Stimulated activated CD8-positive, alpha-beta memory T cell treated with anti-CD3 and anti-CD28 coated beads, Interleukin-15, amount 100 ng/mL, for 4 hours (primary cell): ENCODE measurements around the gene STOML1.
"Not testable (repeated sequence)": the region's sequence is repeated elsewhere in the genome, so short reads cannot be mapped to it uniquely, and the experiment has no call there.

Experiments
- DNase-seq, 2 donors: peaks; one replicate each; pipeline ENCODE4 v3.0.0-alpha.2; 2020; ENCODE audit warnings: low read depth in 2 of 2

STOML1 gene

GRCh38 chr15:73946046-73946721, 45.9 kb downstream of the STOML1 start:
- DNase-seq: no peak

- DNase-seq: no peak
Measured at GRCh38 chr15:73945130-73945508, 47.0 kb downstream of the STOML1 start.

DNA sequence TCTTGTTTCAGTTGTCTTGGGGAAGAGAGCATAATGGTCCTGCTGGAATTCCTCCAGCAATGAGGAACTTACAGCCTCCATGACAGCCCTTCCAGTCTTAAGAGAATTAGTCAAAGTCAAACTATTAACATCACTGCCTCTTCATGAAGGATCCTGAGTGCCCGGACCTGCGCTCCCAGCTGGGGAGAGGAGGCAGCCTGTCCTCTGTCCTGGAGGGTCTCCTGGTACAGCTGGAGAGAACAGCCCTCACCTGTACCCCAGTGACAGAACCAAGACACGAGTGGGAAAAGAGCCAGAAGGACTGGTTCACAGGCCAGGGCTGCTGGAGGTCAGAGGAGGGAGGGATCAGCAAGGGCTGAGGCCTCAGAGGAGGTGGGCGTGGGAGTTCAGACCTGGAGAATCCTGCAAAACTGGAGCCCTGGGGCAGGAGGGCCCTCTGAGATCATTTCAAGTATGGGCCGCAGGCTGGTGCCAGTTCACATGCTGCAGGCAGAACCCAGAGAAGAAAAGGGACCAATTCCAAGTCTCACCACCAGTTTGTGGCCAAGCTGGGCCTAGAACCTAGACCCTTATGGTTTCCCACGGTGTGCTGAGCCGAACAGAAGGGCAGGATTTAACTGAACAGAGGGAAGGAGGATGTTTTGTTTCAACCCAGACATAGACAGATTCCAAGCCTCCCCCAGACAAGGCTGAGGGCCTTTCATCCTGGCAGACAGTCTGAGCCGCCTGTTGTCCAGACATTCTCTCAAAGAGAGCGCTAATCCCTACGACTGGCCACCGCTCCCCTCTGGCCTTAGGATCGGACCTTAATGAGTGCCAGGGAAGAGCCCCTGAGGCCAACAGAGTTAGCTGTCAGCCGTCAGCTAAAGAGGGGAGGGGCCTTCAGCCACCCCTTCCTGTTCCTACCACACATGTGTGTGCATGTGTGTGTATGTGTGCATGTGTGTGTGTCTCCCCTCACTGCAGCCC, 47.6 kb downstream of the STOML1 start:
- no peak for DNase-seq

GRCh38 chr15:73942751-73943270, 49.3 kb downstream of the STOML1 start:
- no peak for DNase-seq

GRCh38 chr15:73941871-73942635, 50.0 kb downstream of the STOML1 start:
- no peak for DNase-seq

DNA sequence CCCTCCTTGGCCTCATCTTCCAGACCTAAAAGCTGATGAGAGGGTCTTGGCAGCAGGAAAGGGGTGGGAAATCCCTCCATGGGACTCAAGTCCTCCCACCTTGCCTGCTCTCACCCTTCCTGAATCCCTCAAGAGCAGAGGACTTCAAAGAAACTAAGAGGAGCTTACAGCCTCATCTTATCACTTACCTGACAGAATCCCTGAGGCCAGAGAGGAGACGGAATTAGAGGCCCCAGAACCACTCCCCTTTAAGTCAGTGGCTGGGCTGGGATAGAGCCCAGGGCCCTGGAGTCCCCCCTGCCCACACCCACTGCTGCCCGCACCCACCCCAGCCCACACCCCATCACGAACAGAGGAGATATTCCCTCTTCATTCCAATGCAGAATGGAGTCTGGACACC, 50.6 kb downstream of the STOML1 start:
- no peak for DNase-seq

GRCh38 chr15:73941044-73941443, 51.1 kb downstream of the STOML1 start:
- no peak for DNase-seq

DNA sequence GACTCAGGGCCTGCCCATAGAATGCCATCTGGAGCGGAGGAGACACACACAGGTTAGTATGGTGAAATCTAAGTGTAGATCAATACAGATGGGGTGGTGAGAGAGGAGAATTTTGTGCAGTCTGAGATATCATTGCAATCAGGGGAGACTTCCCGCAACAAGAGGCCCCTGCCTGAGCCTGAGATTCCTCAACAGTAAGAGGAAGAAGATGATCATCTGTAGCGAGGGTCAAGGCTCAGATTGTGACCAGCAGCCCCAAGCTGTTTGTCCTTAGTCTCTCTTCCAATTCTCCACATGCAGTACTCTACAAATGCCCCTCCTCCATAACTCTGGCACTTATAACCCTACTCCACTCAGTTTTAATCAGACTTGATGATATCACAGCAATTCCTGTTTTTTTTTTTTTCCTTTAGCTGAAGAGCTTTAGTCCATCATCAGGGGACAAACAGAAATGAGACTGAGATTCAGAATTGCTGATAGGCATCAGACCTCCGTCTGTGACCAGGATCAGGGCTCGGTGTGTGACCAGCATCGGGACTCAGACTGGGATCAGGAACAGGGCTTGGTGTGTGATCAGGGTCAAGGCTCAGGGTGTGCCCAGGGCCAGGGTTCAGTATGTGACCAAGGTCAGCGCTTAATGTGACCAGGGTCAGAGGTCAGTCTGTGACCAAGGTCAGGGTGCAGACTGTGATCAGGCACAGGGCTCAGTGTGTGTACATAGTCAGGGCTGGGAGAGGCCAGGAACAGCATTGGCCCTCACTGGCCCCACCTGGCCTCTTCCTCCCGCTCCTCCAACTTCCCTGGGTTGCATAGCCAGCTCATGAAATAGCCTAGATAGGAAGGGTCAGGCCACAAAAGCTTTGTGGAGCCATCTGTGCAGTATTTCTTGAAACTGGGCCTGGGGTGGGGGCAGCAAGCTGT, 51.8 kb downstream of the STOML1 start:
- no peak for DNase-seq

- DNase-seq: no peak
Measured at GRCh38 chr15:73939138-73939537, 53.0 kb downstream of the STOML1 start.

DNA sequence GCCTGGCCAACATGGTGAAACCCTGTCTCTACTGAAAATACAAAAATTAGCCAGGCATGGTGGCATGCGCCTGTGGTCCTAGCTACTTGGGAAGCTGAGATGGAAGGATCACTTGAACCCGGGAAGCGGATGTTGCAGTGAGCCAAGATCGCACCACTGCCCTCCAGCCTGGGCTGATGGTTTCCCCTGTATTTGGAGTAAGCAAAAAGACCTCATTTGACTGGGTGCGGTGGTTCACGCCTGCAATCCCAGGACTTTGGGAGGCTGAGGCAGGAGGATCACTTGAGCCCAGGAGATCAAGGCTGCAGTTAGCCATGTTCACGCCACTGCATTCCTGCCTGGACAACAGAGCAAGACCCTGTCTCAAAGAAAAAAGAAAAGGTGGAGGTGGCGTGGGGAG, 53.6 kb downstream of the STOML1 start:
- not testable (repeated sequence) for DNase-seq

DNA sequence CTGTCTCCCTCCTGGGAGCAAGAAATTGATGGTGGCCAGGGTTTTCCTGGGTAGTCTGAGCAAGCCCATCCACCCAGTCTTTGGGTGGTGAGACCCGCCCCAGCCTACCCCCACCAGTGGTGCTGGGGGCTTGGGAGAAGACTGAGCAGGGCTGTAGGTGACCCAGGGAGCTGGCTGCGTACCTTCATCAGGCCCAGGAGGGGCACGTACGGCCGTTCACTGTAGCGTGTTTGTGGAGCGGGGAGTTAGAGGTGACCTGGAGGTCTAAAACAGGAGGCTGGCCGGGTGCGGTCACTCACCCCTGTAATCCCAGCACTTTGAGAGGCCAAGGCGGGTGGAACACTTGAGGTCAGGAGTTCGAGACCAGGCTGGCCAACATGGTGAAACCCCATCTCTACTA, 54.4 kb downstream of the STOML1 start:
- DNase-seq: no peak

DNA sequence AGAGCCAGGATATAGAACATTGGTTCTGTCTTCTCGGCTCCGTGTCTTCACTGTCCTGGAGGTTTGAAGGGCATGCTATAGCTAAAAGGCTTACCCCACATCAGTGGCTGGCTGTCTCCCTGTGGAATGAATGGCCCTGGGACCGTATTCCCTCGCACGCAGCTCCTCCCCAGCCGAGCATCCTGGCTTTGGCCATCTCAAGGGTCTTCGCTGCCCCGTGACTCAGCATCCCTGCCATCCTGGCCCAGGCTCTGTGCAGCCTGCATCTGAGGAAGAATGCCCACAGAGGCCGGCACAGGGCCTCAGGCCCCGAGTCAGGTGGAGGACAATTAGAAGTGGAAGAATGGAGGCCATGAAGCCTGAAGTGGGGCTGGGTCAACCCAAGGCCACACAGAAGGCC, 54.8 kb downstream of the STOML1 start:
- DNase-seq: no peak

DNA sequence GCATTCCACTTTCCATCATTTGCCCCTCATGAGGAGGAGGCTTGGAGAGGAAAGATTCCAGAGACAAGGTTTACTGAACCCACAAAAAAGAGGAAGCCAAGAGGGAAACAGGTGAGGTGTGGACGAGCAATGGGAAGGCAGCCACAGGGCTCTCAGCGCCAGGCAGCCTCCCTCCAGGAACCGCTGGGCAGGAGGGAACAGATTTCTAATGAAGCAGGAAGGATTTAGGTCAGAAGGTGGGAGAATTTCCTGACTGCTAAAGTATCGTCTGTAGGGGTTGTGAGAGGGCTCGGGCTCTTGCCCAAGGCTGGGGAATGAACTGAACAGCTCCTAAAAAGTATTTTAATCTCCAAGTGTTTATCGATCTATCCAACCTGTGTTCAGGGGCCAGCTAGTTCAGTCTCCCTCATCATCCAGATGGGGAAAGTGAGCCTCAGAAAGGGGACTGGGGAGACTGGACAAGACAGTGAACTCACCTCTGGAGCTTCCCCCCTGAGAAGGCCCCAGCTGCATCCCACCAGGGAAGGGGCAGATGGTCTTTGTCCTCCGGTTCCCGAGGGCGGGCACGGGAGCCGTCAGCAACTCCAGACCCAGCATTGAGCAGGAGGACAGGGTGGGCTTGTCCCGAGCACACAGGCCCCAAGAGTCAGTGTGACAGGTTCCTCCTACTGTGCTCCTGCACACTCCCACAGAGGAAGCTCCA, 55.4 kb downstream of the STOML1 start:
- DNase-seq: no peak

- no peak for DNase-seq
Measured at GRCh38 chr15:73936181-73936580, 55.9 kb downstream of the STOML1 start.

DNA sequence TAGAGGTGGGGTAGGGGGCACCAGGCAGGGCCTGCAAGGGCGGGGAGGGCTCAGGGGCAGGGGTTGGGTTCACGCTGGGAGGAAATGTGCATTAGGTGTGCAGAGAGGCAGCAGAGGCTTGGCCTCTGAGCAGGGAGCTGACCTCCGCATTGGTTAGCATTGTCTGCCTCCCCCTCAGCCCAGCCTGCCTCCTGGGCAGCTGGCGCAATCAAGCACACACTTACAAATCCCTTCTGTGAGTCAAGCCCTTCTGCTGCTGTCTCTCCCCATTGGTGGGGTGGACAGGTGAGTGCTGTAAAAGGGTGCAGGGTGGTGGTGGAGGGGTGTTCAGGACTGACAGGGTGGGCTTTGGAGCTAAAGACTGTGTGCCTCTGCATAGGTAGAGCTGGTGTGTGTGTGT, 56.5 kb downstream of the STOML1 start:
- no peak for DNase-seq

GRCh38 chr15:73934281-73934680, 57.8 kb downstream of the STOML1 start:
- DNase-seq: no peak

DNA sequence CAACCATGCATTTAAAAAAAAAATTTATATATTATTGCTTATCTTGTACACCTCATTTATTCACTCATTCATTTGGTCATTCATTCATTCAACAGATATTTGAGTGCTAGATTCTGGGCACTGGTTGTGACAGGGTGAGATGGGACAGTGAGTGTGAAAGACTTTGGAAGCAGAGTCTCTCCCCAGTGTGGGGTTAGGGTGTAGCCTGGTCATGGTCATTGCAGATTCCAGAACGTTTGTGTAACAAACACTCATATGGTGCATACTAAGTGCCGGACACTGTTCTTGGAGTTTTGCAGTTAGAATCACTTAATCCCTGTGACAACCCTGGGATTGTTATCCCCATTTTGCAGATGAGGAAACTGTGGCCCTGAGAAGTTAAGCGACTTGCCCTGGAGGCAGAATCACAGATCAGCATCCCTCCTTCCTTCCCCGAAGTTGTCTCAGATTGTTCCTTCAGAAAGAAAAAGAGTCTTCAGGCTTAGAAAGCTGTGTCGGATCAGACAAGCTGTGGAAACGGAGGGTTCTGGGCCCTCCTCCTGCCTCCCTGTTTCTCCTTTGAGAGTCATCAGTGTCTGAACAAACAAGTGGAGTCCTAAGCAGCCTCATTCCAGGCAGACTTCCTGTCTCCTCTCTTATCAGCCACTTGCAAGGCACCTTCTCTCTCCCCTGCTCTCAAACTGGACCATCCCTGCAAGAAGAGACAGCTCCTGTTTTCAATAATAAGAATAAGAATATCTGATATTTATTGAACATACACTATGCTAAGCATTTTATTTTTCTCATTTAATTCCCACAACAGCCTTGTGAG, 59.5 kb downstream of the STOML1 start:
- no peak for DNase-seq

GRCh38 chr15:73931441-73931840, 60.7 kb downstream of the STOML1 start:
- no peak for DNase-seq

DNA sequence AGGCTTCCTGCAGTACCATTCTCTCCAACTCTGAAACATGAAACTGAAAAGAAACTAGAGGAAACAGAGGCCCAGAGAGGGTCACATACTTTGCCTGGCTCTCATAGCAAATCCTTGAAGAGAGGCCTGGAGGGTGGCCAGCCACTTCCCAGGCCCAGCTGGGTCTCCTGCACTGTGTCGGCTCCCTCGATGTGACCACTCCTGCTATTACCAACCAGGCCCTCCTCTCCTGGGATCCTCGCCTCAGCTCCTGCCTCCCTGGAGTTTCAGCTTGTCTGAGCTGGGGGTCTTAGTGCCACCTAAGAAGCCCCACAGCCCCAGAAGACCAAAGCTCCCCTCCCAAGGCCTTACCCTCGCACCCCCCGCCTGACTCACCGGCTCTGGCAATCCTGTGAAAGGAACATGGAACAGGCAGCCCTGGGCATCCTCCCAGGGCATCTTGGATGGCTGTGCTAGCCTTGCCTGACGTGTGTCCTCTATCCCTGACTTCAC, 61.3 kb downstream of the STOML1 start:
- no peak for DNase-seq
